Stimulated activated CD8-positive, alpha-beta memory T cell treated with anti-CD3 and anti-CD28 coated beads, Interleukin-4, amount 100 ng/mL, for 4 hours (primary cell): Measurements from ENCODE around the gene ZNF710.
"Not testable (repeated sequence)": the region's sequence is repeated elsewhere in the genome, so short reads cannot be mapped to it uniquely, and the experiment has no call there.

ENCODE experiments used
- DNase-seq, 2 donors: peaks; one replicate each; pipeline ENCODE4 v3.0.0-alpha.2; 2020; ENCODE audit warnings: low read depth in 2 of 2, low spot score in 1 of 2

Gene ZNF710

GRCh38 chr15:90101130-90101968, 100.2 kb downstream of the ZNF710 start:
- DNase-seq, result no peak

- DNase-seq, result peak in 1 of 2 donors; percentile 43
Measured at GRCh38 chr15:90101969-90102890, 101.1 kb downstream of the ZNF710 start, which contains the start of gene IDH2. TSS of gene IDH2 (minus strand) at chr15:90102468. CDS start at chr15:90102390, 78 bp downstream.

GRCh38 chr15:90103701-90104329, 102.7 kb downstream of the ZNF710 start:
- DNase-seq, result no peak

DNA sequence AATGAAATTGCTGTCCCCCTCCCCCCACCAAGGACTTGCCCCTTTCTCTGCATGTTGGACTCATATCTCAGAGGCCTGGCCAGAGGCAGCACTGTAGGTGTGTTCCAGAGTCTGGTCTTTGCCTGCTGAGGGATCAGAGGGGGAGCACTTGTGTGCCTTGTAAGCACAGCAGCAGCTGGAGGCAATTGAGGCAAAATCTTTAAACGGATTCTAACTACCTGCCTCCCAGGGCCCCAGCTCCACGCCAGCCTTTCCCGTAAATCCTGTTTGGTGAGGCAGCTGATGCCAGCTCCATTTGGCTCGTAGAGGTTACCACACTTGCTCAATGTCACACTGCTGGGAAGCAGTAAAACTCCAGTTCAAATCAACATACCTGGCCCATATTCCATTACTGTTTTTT, 103.4 kb downstream of the ZNF710 start:
- DNase-seq, result no peak

DNA sequence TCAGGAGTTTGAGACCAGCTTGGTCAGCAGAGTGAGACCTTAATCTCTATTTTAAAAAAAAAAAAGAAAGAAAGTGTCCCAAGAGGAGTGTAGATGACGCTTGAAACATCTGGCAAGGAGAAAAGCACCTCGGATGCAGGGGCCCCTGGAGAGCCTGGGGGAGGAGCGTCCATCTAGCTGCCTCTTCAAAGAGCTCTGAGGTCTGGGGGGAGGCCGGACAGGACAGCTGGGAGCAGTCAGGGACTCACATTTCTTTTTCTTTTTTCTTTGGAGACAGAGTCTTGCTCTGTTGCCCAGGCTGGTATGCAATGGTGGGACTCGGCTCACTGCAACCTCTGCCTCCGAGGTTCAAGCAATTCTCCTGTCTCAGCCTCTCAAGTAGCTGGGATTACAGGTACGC, 104.4 kb downstream of the ZNF710 start:
- DNase-seq, result no peak

- DNase-seq, result no peak
Measured at GRCh38 chr15:90106522-90107117, 105.5 kb downstream of the ZNF710 start.

DNA sequence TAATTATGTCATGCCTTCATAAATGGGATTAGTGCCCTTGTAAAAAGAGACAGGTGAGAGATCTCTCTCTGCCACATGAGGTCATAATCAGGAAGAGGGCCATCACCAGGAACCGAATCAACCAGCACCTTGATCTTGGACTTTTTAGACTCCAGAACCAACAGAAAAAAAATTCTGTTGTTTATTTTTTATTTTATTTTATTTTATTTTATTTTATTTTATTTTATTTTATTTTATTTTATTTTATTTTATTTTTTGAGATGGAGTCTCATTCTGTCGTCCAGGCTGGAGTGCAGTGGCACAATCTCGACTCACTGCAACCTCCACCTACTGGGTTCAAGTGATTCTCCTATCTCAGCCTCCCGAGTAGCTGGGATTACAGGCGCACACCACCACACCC, 106.9 kb downstream of the ZNF710 start:
- not testable (repeated sequence) for DNase-seq

- not testable (repeated sequence) for DNase-seq
Measured at GRCh38 chr15:90109163-90109751, 108.1 kb downstream of the ZNF710 start.

GRCh38 chr15:90113166-90113565, 112.0 kb downstream of the ZNF710 start:
- DNase-seq, result no peak

GRCh38 chr15:90114451-90114901, 113.4 kb downstream of the ZNF710 start:
- DNase-seq, result no peak

DNA sequence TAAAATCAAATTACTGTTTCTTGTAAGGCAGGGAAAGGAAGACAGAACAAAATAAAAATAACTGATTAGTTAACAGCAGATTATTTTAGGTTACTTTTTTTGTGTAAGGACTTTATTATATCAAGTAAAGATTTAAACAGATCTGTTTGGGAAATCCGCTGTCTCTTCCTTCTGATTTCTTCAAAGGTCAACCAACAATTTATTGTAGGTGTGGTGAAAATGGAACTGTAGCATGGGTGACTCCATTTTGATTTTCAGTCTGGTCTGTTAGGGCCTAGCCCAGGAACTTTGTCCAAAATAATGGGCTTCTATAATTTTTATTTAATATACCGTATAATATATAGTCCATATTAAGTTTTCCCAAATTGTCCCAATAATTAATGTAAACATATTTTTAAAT, 114.7 kb downstream of the ZNF710 start:
- DNase-seq, result no peak

GRCh38 chr15:90119367-90119766, 118.2 kb downstream of the ZNF710 start:
- no peak for DNase-seq

DNA sequence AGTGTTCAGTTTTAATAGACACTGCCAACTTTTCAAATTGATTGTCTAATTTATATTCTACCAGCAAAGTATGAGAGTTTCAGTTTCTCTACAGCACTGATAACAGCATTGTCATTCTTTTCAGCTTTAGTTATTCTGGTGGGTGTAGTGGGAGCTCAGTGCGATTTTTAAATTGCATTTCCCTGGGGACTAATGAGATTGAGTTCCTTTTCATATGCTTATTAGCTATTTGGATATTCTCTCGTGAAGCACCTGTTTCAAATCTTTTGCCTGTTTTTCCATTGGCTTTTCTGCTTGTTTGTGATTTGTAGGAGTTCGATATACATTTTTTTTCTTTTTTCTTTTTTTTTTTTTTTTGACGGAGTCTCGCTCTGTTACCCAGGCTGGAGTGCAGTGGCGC, 120.0 kb downstream of the ZNF710 start:
- DNase-seq, result no peak

DNA sequence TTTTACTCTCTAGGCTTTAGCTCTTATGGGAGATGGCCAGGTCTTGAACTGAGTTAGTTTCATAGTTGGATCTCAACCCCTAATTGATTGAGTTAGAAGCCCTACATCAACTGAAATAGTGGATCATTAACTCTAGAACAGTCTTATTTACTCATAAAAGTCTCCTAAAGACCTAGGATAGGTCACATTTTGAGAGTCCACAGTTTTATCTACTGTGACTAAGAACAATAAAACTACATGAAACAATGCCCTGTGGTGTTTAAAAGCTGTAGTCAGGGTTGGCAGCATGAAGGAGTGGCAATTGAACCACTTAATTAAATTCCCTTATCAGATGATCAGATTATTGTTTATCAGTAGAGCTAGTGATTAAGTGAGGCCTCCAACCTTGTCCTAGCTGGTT, 123.4 kb downstream of the ZNF710 start:
- DNase-seq, result no peak

DNA sequence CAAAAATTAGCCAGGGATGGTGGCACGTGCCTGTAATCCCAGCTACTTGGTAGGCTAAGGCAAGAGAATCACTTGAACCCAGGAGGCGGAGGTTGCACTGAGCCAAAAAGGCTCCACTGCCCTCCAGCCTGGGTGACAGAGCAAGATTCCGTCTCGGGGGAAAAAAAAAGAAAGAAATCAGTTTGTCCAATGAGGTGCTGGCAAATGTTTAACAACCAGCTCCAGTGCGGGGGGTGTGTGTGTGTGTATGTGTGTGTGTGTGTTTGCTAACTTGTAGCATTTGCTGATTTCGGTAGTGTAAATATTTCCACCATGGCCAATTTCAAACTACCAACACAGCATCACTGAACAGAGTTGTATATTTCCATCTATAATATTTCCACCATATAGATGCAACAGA, 124.9 kb downstream of the ZNF710 start:
- DNase-seq, result no peak

GRCh38 chr15:90126596-90127435, 125.7 kb downstream of the ZNF710 start:
- DNase-seq, result no peak

DNA sequence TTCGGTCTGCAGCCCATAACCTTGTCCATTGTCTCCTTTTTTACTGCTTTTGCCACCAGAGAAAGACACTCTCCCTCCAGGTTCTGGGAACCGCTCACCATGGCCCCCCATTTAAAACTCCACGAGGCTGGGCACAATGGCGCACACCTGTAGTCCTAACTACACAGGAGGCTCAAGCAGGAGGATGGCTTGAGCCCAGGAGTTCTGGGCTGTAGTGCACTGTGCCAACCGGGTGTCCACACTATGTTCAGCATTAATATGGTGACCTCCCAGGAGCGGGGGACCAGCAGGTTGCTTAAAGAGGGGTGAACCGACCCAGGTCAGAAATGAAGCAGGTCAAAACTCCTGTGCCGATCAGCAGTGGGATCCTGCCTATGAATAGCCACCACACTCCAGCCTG, 129.2 kb downstream of the ZNF710 start:
- no peak for DNase-seq
